ENCODE data around the gene ITGA8. TPM values are rescaled to one million over a fixed set of nuclear protein-coding genes. Genes with fewer than 3 reads are reported as not detected.
"Not testable (repeated sequence)": the region's sequence is repeated elsewhere in the genome, so short reads cannot be mapped to it uniquely, and the experiment has no call there.

Gene ITGA8
- total RNA-seq (10 to 100 TPM in 3 of 7 donors, 1 to 10 TPM in 4; 4.2 to 32.5 (median 6.8) TPM), polyA plus RNA-seq (10 to 100 TPM in 1 of 2 donors, 1 to 10 TPM in 1; 3.5 to 58.0 TPM)
- long read RNA-seq, donor 1, partial matches to known transcripts, result 2 of 6 reads
- long read RNA-seq, donor 1, other reads (novel, unspliced or antisense), result 4 of 6 reads
- long read RNA-seq, donor 2, full-length matches to known transcripts, result 3 of 3 reads
- long read RNA-seq, donor 2, partial matches to known transcripts, result 0 of 3 reads
- long read RNA-seq, donor 2, other reads (novel, unspliced or antisense), result 0 of 3 reads
- long read RNA-seq, donor 3, full-length matches to known transcripts, result 14 of 44 reads
- long read RNA-seq, donor 3, partial matches to known transcripts, result 20 of 44 reads
- long read RNA-seq, donor 3, other reads (novel, unspliced or antisense), result 10 of 44 reads

DNA sequence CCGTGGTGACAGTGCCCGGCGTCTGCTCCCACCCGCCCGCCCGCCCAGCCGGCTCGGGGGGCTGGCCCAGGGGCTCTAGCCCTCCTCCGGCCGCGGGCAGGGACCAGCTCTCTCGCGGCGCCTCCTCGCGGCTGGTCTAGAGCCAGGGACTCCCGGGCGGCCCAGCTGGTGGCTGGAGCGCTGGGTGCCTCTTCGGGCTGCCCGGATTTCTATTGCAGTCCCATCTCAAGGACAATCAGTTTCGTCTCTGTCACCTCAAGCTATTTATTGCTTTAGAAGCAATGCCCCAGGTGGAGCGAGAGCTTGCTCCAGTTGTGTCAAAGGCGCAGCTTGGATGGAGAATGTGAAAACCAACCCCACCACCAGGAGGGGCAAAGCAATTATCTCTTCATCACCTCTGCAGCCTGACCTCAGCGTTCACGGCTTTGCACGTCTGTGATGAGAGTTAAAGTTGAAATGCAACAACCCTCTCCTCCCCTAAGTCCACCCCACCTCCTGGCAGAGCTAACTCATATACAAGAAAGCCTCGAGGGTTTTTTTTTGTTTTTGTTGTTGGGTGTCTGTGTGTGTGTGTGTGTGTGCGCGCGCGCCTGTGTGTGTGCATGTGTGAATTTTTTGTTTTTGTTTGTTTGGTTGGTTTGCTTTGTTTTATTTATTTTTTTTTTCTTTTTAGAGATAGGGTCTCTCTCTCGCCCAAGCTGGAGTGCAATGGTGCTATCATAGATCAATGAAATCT, at the start of gene ITGA8:
Gene ITGA8, minus strand, starts transcription at position 24 of the 736 bp plus-strand sequence. CDS start 151 bp downstream, outside the sequence.
- no peaks in the 10 kb centered on the region for H3K27me3 ChIP-seq
- intact Hi-C loops (cut with DNase I), result loop anchor here in 3 of 4 donors (5.0 to 10.0 kb wide), 5 partner anchors 105 to 475 kb away; no protein-coding TSS in a partner anchor
- peaks cover 6% of the 10 kb centered on the region for H3K4me1 ChIP-seq (ENCODE audit: insufficient read depth)
- no peaks in the 10 kb centered on the region for H3K36me3 ChIP-seq
- H3K4me3 ChIP-seq, result peak within 1 kb of the TSS; percentile 54
- H3K27ac ChIP-seq, result peak within 1 kb of the TSS; percentile 2 to 57
- no peak for TF ChIP-seq EP300 (IDR thresholded peaks at IDR 0.05)
- TF ChIP-seq, protein P1, sequence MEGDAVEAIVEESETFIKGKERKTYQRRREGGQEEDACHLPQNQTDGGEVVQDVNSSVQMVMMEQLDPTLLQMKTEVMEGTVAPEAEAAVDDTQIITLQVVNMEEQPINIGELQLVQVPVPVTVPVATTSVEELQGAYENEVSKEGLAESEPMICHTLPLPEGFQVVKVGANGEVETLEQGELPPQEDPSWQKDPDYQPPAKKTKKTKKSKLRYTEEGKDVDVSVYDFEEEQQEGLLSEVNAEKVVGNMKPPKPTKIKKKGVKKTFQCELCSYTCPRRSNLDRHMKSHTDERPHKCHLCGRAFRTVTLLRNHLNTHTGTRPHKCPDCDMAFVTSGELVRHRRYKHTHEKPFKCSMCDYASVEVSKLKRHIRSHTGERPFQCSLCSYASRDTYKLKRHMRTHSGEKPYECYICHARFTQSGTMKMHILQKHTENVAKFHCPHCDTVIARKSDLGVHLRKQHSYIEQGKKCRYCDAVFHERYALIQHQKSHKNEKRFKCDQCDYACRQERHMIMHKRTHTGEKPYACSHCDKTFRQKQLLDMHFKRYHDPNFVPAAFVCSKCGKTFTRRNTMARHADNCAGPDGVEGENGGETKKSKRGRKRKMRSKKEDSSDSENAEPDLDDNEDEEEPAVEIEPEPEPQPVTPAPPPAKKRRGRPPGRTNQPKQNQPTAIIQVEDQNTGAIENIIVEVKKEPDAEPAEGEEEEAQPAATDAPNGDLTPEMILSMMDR (IDR thresholded peaks at IDR 0.05), result peak in 2 of 3 donors; percentile 35
- 11 to 25% (median 17%) methylated on average over 16 to 33 of the region's 33 CpGs for WGBS, 3 donors
- H3K9me3 ChIP-seq, result no peaks in the 10 kb centered on the region
- peak in 4 of 5 donors; percentile 45 to 68 (median 58) for DNase-seq

DNA sequence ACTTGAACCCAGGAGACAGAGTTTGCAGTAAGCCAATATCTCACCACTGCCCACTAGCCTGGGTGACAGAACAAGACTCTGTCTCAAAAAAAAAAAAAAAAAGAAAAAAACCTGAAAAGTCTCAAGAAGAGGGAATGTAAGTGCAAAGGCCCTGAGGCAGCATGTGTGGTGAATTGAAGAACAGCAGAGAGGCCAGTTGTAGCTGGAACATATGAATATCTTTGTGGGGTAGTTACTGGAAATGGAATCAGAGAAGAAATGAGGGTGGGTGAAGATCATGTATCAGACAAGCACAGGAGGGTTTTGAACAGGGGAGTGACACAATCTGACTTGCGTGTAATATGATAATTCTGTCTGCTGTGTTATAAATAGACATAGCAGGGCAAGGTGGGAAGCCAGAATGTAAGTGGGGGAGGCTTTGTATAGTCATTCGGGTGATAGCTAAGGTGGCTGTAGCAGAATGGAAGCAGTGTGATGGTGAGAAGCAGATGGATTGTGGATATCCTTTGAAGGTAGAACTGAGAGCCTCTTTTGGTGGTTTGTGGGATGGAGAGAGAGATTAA, 45.3 kb upstream of the ITGA8 start:
- Histone ChIP-seq H3K27me3 (no peaks in the 10 kb centered on the region), H3K36me3 (no peaks in the 10 kb centered on the region), H3K27ac (no peak overlapping the region), H3K4me1 (ENCODE audit: insufficient read depth) (no peaks in the 10 kb centered on the region), H3K4me3 (no peak overlapping the region), H3K9me3 (no peaks in the 10 kb centered on the region)
- intact Hi-C loops (cut with DNase I), result loop anchor here in 1 of 4 donors (5.0 kb wide), 1 partner anchor 317 kb away; no protein-coding TSS in a partner anchor
- no peak for DNase-seq
- TF ChIP-seq, protein P1 (IDR thresholded peaks at IDR 0.05), result no peak
- TF ChIP-seq EP300 (IDR thresholded peaks at IDR 0.05) (no peak), POLR2A (IDR thresholded peaks at IDR 0.05) (no peak)
- 71 to 75% (median 74%) methylated on average over 2 of the region's 2 CpGs for WGBS, 3 donors

DNA sequence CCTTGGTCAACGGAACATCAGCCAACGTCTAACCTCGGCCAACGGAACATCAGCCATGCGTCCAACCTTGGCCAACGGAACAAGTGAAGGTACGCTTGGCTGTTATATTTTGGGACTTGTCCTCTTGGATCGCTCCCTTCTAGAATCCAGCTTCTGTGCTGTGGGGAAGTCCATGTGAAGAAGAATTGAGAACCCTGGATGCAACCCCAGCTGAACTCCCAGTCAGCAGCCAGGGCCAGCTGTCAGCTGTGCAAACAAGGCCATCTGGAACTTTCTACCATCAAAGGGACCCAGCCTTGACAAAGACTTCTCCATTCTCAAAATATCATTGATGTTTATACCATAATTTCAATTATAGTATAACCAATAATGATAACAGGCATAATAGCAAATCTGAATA, 43.3 kb upstream of the ITGA8 start:
- 72 to 96% (median 79%) methylated on average over 8 of the region's 8 CpGs for WGBS, 3 donors
- Histone ChIP-seq H3K27me3 (no peaks in the 10 kb centered on the region), H3K4me3 (no peak overlapping the region), H3K27ac (no peak overlapping the region), H3K9me3 (no peaks in the 10 kb centered on the region), H3K36me3 (no peaks in the 10 kb centered on the region), H3K4me1 (ENCODE audit: insufficient read depth) (no peaks in the 10 kb centered on the region)
- intact Hi-C loops (cut with DNase I), result no loop called here
- TF ChIP-seq, protein P1 (IDR thresholded peaks at IDR 0.05), result no peak
- TF ChIP-seq EP300 (IDR thresholded peaks at IDR 0.05), result no peak
- TF ChIP-seq POLR2A (IDR thresholded peaks at IDR 0.05), result no peak
- no peak for DNase-seq

DNA sequence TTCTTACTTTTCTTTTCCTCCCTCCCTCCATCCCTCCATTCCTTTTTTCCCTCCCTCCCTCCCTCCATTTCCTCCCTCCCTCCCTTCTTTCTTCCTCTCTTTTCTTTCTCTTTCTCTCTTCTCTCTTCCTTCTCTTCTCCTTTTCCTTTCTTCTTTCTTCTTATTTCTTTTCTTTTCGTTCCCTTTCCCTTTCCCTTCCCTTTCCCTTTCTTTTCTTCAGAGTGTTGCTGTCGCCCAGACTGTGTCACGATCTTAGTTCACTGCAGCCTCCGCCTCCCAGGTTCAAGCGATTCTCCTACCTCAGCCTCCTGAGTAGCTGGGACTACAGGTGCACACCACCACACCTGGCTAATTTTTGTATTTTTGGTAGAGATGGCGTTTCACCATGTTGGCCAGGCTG, 42.5 kb upstream of the ITGA8 start:
- WGBS, 3 donors, result 91 to 99% (median 96%) methylated on average over 6 of the region's 6 CpGs
- intact Hi-C loops (cut with DNase I); H3K4me1 ChIP-seq (ENCODE audit: insufficient read depth); H3K36me3 ChIP-seq; DNase-seq; H3K4me3 ChIP-seq; H3K9me3 ChIP-seq; H3K27me3 ChIP-seq; H3K27ac ChIP-seq: not testable (repeated sequence)

DNA sequence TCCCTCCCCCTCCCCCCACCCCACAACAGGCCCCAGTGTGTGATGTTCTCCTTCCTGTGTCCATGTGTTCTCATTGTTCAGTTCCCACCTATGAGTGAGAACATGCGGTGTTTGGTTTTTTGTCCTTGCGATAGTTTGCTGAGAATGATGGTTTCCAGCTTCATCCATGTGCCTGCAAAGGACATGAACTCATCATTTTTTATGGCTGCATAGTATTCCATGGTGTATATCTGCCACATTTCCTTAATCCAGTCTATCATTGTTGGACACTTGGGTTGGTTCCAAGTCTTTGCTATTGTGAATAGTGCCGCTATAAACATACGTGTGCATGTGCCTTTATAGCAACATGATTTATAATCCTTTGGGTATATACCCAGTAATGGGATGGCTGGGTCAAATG, 41.5 kb upstream of the ITGA8 start:
- whole genome bisulfite sequencing, 3 donors, result 89 to 91% (median 90%) methylated on average over 2 to 4 of the region's 4 CpGs
- H3K36me3 ChIP-seq; intact Hi-C loops (cut with DNase I); H3K27ac ChIP-seq; H3K4me1 ChIP-seq (ENCODE audit: insufficient read depth); H3K4me3 ChIP-seq; DNase-seq; H3K27me3 ChIP-seq; H3K9me3 ChIP-seq: not testable (repeated sequence)

Data from ovary (tissue), 10 donors.